Measurements from ENCODE around the gene PCDH15. TPM values are rescaled to one million over a fixed set of nuclear protein-coding genes. Genes with fewer than 3 reads are reported as not detected.

Gene PCDH15
- total and polyA plus RNA-seq, 2 of the 8 experiments (the other 6 are each of a cell fraction or from before 2014, with no cell fraction given): 0.11 TPM; not detected in 1

DNA sequence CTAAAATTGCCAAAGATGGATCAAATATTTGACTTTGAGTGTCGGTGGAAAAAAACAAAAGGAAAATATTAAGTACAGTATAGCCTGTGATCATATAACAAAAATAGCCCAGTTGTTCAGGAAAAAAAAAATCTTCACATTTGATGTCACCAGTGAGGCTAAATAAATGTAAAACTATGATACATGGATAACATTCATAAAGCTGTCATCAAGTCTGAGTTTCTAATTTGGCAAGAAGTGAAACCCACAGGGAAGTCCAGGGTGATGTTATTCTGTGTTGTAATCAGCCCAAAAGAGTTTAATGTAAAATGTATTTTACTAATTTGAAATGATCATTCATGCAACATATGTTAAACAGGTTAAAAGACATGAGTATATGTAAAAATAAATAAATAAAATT is 908.0 kb downstream of the PCDH15 start (continued):
- TF ChIP-seq BCL11A (IDR thresholded peaks at IDR 0.05; ENCODE audit: low read depth in 2 of 2, low read length in 2 of 2) (no peak), HDAC6 (IDR thresholded peaks at IDR 0.05; ENCODE audit: low read depth, low read length) (no peak), TAF7 (optimal IDR thresholded peaks at IDR 0.05; ENCODE audit: borderline replicate concordance, low read depth, low read length) (no peak)
